Heart left ventricle (tissue), 16 donors: Measurements from ENCODE around the gene VPS45. TPM values are rescaled to one million over a fixed set of nuclear protein-coding genes. Genes with fewer than 3 reads are reported as not detected.
A peak's percentile ranks its signal among the peaks of the same experiment; 100 is the strongest.

Source experiments
- ATAC-seq, 4 donors: fragments of 200-7000 bp; cut with Tn5 transposase; one replicate each; pipeline ENCODE4 v1.9.1; 2020 to 2022; ENCODE audit warnings: moderate library complexity in 4 of 4, mild to moderate bottlenecking in 3 of 4, moderate number of reproducible peaks in 1 of 4
- DNase-seq, 5 donors: peaks; one replicate each; pipeline ENCODE4 v3.0.0-alpha.2; 2020
- H3K27ac ChIP-seq, 12 donors: fragments of 200-600 bp; sonication (generic) in 4 of 12; one replicate each; pipeline versions ENCODE4 v1.5.0 to v1.8.0; 2016 to 2022; ENCODE audit warnings: mild to moderate bottlenecking in 2 of 12
- H3K27me3 ChIP-seq, 9 donors: fragments of 200-600 bp; sonication (generic) in 2 of 9; one replicate each; pipeline versions ENCODE4 v1.5.1 to v1.8.0; 2016 to 2022; ENCODE audit warnings: mild to moderate bottlenecking in 3 of 9
- H3K36me3 ChIP-seq, 9 donors: fragments of 200-600 bp; sonication (generic) in 2 of 9; one replicate each; pipeline versions ENCODE4 v1.5.0 to v1.8.0; 2018 to 2022; ENCODE audit warnings: mild to moderate bottlenecking in 2 of 9
- H3K4me1 ChIP-seq, 12 donors: fragments of 200-600 bp; sonication (generic) in 4 of 12; one replicate each; pipeline versions ENCODE4 v1.5.0 to v1.8.0; 2016 to 2022; ENCODE audit warnings: mild to moderate bottlenecking in 3 of 12
- H3K4me3 ChIP-seq, 12 donors: fragments of 200-600 bp; sonication (generic) in 4 of 12; one replicate each; pipeline versions ENCODE4 v1.5.0 to v1.8.0; 2017 to 2022; ENCODE audit warnings: mild to moderate bottlenecking in 9 of 12, moderate library complexity in 4 of 12
- H3K9me3 ChIP-seq, 12 donors: fragments of 200-600 bp; sonication (generic) in 4 of 12; one replicate each; pipeline versions ENCODE4 v1.5.0 to v1.8.0; 2016 to 2022; ENCODE audit warnings: mild to moderate bottlenecking in 1 of 12
- POLR2A ChIP-seq, 2 donors: fragments of 450-650 bp; IDR thresholded peaks; one replicate each; pipeline ENCODE4 v1.6.1; 2017; ENCODE audit warnings: antibody characterized with exemption in 2 of 2, mild to moderate bottlenecking in 2 of 2, moderate library complexity in 2 of 2
- WGBS, 4 donors: extraction: QIAGEN DNeasy Blood & Tissue Kit in 2 of 4; methylation state at CpG; one replicate each; pipeline versions ENCODE4 v1.1.5 to v1.1.7; 2013 to 2018; 5-methylcytosine and 5-hydroxymethylcytosine counted together
- intact Hi-C, 10 donors: fragments of 100-400 bp; cut with DNase I; formaldehyde crosslinking; loops; one replicate each; pipeline versions ENCODE4 v1.11.1 to v1.14.2; 2022
- polyA plus RNA-seq, 2 donors: library from polyadenylated mRNA; stranded (reverse); fragments of 200-250 nt; gene quantifications; one replicate each; pipeline ENCODE4 v1.2.3, GENCODE V29; 2013
- total RNA-seq, 9 donors: library from RNA; depleted of rRNA in 2 of 9; stranded (reverse); fragments of >200 nt in 2 of 9; fragmentation: NEBNext Ultra II Directional in 3 of 9; extraction: Animal tissue kit (Norgen Biotek cat#: 25700) in 3 of 9; gene quantifications; one replicate each; pipeline versions ENCODE4 v1.1.0 to v1.2.4, GENCODE V29; 2016 to 2023
- TF ChIP-seq, protein P1 (sequence below), 12 donors: fragments of 200-600 bp; sonication (generic) in 4 of 12; IDR thresholded peaks; one replicate each; pipeline versions ENCODE4 v1.5.0 to v1.8.0; 2018 to 2022; ENCODE audit warnings: antibody characterized with exemption in 12 of 12, mild to moderate bottlenecking in 5 of 12
- donor health status: ischemic (EF 13 %, LVEDD 7.1; RV severe dilation, severe dysfunction).
- donor health status: healthy with polysubstance abuse.
- donor health status: DM: no; HTN: yes; CAD: no.
- donor health status: DM: no; HTN: no; CAD: no.
- donor health status: ischemic (EF 25% LVEDD 6.9; RV normal size, moderate dysfunction).
- donor health status: ischemic (EF 25% LVEDD 5.7; RV mildly dilated, moderate dysfunction).
- donor health status: healthy.
- donor health status: DM: yes; HTN: yes; CAD: no.
- donor health status: ischemic (EF 35%, LVEDD 5.7; RV mildly dilated, moderate dysfunction).
- donor health status: nonischemic (EF 11% LVEDD 7.7; RV severe dilation, severe dysfunction).
- donor health status: DM: yes; HTN: yes; CAD: no.
- donor health status: PGD.
- donor health status: ischemic (EF 29% LVEDD 5.4; RV normal size, mild dysfunction).
- donor health status: nonischemic (EF 23%, LVEDD 6.1; RV moderate dilation, normal function).

VPS45 gene
- total and polyA plus RNA-seq, 11 donors = 30.4 to 67.7 (median 49.2) TPM

GRCh38 chr1:150162862-150163706 is 95.5 kb downstream of the VPS45 start:
- ATAC-seq (peak; percentile 84 to 94 (median 92)), DNase-seq (peak; percentile 83 to 91 (median 89))
- Histone ChIP-seq H3K27ac (peak overlapping the region; percentile 43 to 98 (median 90)), H3K4me1 (peaks cover 0 to 82% (median 33%) of the 10 kb centered on the region in 12 donors), H3K9me3 (no peaks in the 10 kb centered on the region), H3K36me3 (peaks cover 0 to 24% (median 20%) of the 10 kb centered on the region in 9 donors), H3K27me3 (no peaks in the 10 kb centered on the region), H3K4me3 (peak overlapping the region in 9 of 12 donors; percentile 24 to 55 (median 38))
- TF ChIP-seq, protein P1, sequence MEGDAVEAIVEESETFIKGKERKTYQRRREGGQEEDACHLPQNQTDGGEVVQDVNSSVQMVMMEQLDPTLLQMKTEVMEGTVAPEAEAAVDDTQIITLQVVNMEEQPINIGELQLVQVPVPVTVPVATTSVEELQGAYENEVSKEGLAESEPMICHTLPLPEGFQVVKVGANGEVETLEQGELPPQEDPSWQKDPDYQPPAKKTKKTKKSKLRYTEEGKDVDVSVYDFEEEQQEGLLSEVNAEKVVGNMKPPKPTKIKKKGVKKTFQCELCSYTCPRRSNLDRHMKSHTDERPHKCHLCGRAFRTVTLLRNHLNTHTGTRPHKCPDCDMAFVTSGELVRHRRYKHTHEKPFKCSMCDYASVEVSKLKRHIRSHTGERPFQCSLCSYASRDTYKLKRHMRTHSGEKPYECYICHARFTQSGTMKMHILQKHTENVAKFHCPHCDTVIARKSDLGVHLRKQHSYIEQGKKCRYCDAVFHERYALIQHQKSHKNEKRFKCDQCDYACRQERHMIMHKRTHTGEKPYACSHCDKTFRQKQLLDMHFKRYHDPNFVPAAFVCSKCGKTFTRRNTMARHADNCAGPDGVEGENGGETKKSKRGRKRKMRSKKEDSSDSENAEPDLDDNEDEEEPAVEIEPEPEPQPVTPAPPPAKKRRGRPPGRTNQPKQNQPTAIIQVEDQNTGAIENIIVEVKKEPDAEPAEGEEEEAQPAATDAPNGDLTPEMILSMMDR (IDR thresholded peaks at IDR 0.05) = no peak
- TF ChIP-seq POLR2A (IDR thresholded peaks at IDR 0.05) = peak in 1 of 2 donors; percentile 70
- intact Hi-C loops = loop anchor here in 3 of 10 donors (2.0 to 10.0 kb wide), 3 partner anchors 88 to 268 kb away; partner anchors contain the start of gene BOLA1 (in 1 of the 3)
- 15 to 34% (median 22%) methylated on average over 14 of the region's 14 CpGs for WGBS, 4 donors

GRCh38 chr1:150164224-150164623 is 96.6 kb downstream of the VPS45 start:
- peaks cover 0 to 77% (median 34%) of the 10 kb centered on the region in 12 donors for H3K4me1 ChIP-seq
- intact Hi-C loops = loop anchor here in 3 of 10 donors (2.0 to 10.0 kb wide), 3 partner anchors 89 to 269 kb away; partner anchors contain the start of gene BOLA1 (in 1 of the 3)
- H3K36me3 ChIP-seq = peaks cover 0 to 12% (median 9%) of the 10 kb centered on the region in 9 donors
- no peak overlapping the region for H3K4me3 ChIP-seq
- H3K9me3 ChIP-seq = no peaks in the 10 kb centered on the region
- 91 to 94% (median 92%) methylated on average over 5 of the region's 5 CpGs for WGBS, 4 donors
- H3K27me3 ChIP-seq = no peaks in the 10 kb centered on the region
- peak overlapping the region; percentile 43 to 98 (median 90) for H3K27ac ChIP-seq
- DNase-seq (peak in 3 of 5 donors; percentile 42 to 72 (median 49)), ATAC-seq (peak in 2 of 4 donors; percentile 11 to 18)
- no peak for TF ChIP-seq POLR2A (IDR thresholded peaks at IDR 0.05)

GRCh38 chr1:150164779-150165178 is 97.2 kb downstream of the VPS45 start:
- Histone ChIP-seq H3K27me3 (no peaks in the 10 kb centered on the region), H3K4me3 (no peak overlapping the region), H3K27ac (peak overlapping the region in 10 of 12 donors; percentile 28 to 98 (median 90)), H3K4me1 (peaks cover 0 to 71% (median 33%) of the 10 kb centered on the region in 12 donors), H3K9me3 (no peaks in the 10 kb centered on the region), H3K36me3 (peaks cover 0 to 7% (median 3%) of the 10 kb centered on the region in 9 donors)
- WGBS, 4 donors = 76 to 88% (median 84%) methylated on average over 4 to 5 of the region's 5 CpGs
- intact Hi-C loops = loop anchor here in 9 of 10 donors (1.0 to 10.0 kb wide), 6 partner anchors 90 to 270 kb away; partner anchors contain the start of gene BOLA1 (in 1 of the 9)
- ATAC-seq = no peak
- DNase-seq = no peak
- TF ChIP-seq POLR2A (IDR thresholded peaks at IDR 0.05) = no peak
- TF ChIP-seq, protein P1 (IDR thresholded peaks at IDR 0.05) = no peak

DNA sequence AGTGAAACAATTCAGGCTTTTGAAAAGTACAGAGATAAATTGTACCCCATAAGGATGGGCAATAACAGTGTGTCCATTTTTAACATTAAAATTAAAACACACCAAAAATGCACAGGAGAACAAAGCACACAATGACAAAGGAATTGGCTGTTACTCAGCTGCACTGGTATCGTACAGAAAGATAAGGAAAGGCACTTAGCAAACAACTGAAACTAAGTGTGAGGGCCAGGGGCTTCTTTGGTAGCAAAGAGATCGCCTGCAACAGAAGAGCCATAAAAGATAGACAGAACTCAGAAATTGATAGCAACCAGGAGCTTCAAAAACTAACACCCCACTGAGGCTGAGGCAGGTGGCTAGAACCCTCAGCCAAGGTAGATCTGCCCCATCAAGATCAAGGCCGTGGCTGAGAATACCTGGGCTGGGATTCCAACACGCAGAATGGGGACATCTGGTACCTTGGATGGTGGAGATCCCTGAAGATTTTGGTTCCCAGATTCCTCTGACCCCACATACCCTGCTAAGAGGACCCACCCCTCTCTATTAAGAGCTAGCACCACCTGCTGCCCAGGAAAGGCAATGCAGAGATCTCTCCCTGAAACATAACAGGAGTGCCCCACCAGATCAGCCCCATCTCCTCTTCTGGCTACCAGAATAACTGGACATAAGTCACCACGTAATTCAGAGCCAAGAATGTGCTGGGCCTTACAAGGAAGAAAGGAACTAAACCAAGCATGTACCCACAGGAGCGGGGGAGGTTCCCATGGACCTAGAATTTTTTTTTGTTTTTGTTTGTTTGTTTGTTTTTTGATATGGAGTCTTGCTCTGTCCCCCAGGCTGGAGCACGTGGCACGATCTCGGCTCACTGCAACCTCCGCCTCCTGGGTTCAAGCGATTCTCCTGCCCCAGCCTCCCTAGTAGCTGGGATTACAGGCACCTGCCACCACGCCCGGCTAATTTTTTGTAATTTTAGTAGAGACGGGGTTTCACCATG is 98.3 kb downstream of the VPS45 start:
- Histone ChIP-seq H3K27me3 (no peaks in the 10 kb centered on the region), H3K4me1 (peaks cover 0 to 60% (median 33%) of the 10 kb centered on the region in 12 donors), H3K36me3 (no peaks in the 10 kb centered on the region), H3K4me3 (peak overlapping the region in 1 of 12 donors; percentile 12), H3K9me3 (no peaks in the 10 kb centered on the region), H3K27ac (peak overlapping the region in 10 of 12 donors; percentile 9 to 98 (median 88))
- ATAC-seq = no peak
- WGBS, 4 donors = 62 to 65% (median 63%) methylated on average over 14 of the region's 14 CpGs
- peak in 4 of 5 donors; percentile 41 to 63 (median 52) for DNase-seq
- no peak for TF ChIP-seq POLR2A (IDR thresholded peaks at IDR 0.05)
- TF ChIP-seq, protein P1 (IDR thresholded peaks at IDR 0.05) = peak; percentile 46 to 73 (median 60)
- intact Hi-C loops = loop anchor here (1.0 to 10.0 kb wide), 7 partner anchors 91 to 271 kb away; partner anchors contain the start of gene BOLA1 (in 1 of the 10)
